Panc1 (cell line): ENCODE results near the gene CLSTN2. TPM values are rescaled to one million over a fixed set of nuclear protein-coding genes. Genes with fewer than 3 reads are reported as not detected.

ENCODE experiments used
- ATAC-seq: fragments of 200-7000 bp; cut with Tn5 transposase; 2 replicates; pipeline ENCODE4 v1.9.1; 2020; ENCODE audit warnings: mild to moderate bottlenecking, moderate library complexity
- BruUV-seq: library from RNA; stranded (reverse); fragments of 400-500 nt; replicated peaks from 2 replicates; lab custom pipeline; 2021; lab: Mats Ljungman, UMichigan
- CTCF ChIA-PET: fragments of 300-600 bp; sonication (Branson Sonifier 250); formaldehyde crosslinking; loops from one replicate; lab custom pipeline; 2022; ENCODE audit warnings: antibody characterized with exemption; lab: Charles Lee
- POLR2A ChIA-PET: fragments of 300-600 bp; sonication (Branson Sonifier 250); formaldehyde crosslinking; loops from one replicate; lab custom pipeline; 2022; ENCODE audit warnings: antibody characterized with exemption; lab: Charles Lee
- DNase-seq: peaks from one replicate; pipeline ENCODE4 v3.0.0-alpha.2; 2010; ENCODE audit warnings: low read depth, low spot score
- H3K27ac ChIP-seq: 2 replicates; pipeline ENCODE4 v1.5.1; 2011; ENCODE audit warnings: mild to moderate bottlenecking, low read length, inconsistent platforms
- H3K27me3 ChIP-seq: fragments of 200-500 bp; sonication (Bioruptor generic); 2 replicates; pipeline ENCODE4 v1.6.0; 2014; ENCODE audit warnings: low read length, inconsistent platforms; ENCODE audit not compliant: control insufficient read depth, insufficient read depth
- H3K36me3 ChIP-seq: fragments of 200-500 bp; sonication (Bioruptor generic); 2 replicates; pipeline ENCODE4 v1.5.1; 2014; ENCODE audit warnings: inconsistent platforms, mild to moderate bottlenecking, low read length, moderate library complexity; ENCODE audit not compliant: control insufficient read depth, insufficient read depth
- H3K4me1 ChIP-seq: 2 replicates; pipeline ENCODE4 v1.5.1; 2011; ENCODE audit warnings: inconsistent platforms, mild to moderate bottlenecking, low read length, moderate library complexity; ENCODE audit not compliant: control insufficient read depth, insufficient read depth
- H3K4me3 ChIP-seq, 2 experiments: 2 replicates each; pipeline ENCODE4 v1.5.1; 2011 to 2012; ENCODE audit warnings: low read depth in 2 of 2, low read length in 2 of 2, mild to moderate bottlenecking in 2 of 2, inconsistent platforms in 1 of 2, moderate library complexity in 1 of 2
- H3K9me3 ChIP-seq: fragments of 200-500 bp; sonication (Bioruptor generic); 2 replicates; pipeline ENCODE4 v1.5.1; 2014; ENCODE audit warnings: low read depth, mild to moderate bottlenecking, inconsistent platforms, low read length, moderate library complexity; ENCODE audit not compliant: control insufficient read depth, insufficient read depth
- CTCF ChIP-seq: fragments of 450-650 bp; IDR thresholded peaks from 2 replicates; pipeline ENCODE4 v1.5.1; 2017; ENCODE audit warnings: mild to moderate bottlenecking
- POLR2AphosphoS5 ChIP-seq: IDR thresholded peaks from 2 replicates; pipeline ENCODE4 v1.6.1; 2012; ENCODE audit warnings: mild to moderate bottlenecking, low read depth, low read length, moderate library complexity
- REST ChIP-seq, 2 experiments: IDR thresholded peaks; 2 replicates each; pipeline ENCODE4 v1.6.1; 2011 to 2012; ENCODE audit warnings: low read depth in 2 of 2, control low read depth in 1 of 2, low read length in 1 of 2, mild to moderate bottlenecking in 1 of 2, moderate library complexity in 1 of 2; ENCODE audit not compliant: insufficient read depth in 1 of 2
- SIN3A ChIP-seq: IDR thresholded peaks from 2 replicates; pipeline ENCODE4 v1.6.1; 2012; ENCODE audit warnings: low read depth, mild to moderate bottlenecking, low read length, moderate library complexity, borderline replicate concordance; ENCODE audit not compliant: insufficient read depth
- TCF7L2 ChIP-seq: IDR thresholded peaks from 2 replicates; pipeline ENCODE4 v1.6.1; 2011; ENCODE audit warnings: mild to moderate bottlenecking, low read depth, low read length, inconsistent platforms
- in situ Hi-C: cut with HindIII; loops from 2 replicates; pipeline ENCODE4 v1.10.0; 2016; ENCODE audit warnings: low sequenced_read_pairs, low pct_unique_long_range_greater_than_20kb
- intact Hi-C: fragments of 100-400 bp; cut with micrococcal nuclease; formaldehyde crosslinking; loops from one replicate; pipeline ENCODE4 v1.10.0; 2022; ENCODE audit not compliant: unreplicated experiment
- total RNA-seq: library from RNA; stranded (reverse); gene quantifications from one replicate; pipeline ENCODE4 v1.2.1, GENCODE V29; 2021; ENCODE audit not compliant: unreplicated experiment

The CLSTN2 gene
- total RNA-seq, 1 experiment from 2014 or later, result 0.03 TPM

GRCh38 chr3:140527156-140527555 lies 592.2 kb downstream of the CLSTN2 start:
- ATAC-seq, result no peak
- in situ Hi-C loops (no loop called here), intact Hi-C loops (no loop called here)
- TF ChIP-seq TCF7L2, result no peak
- TF ChIP-seq REST (IDR thresholded peaks at IDR 0.05; ENCODE audit: insufficient read depth in 1 of 2, low read depth in 2 of 2, low read length in 1 of 2), result no peak
- no peak for TF ChIP-seq POLR2AphosphoS5
- no TSS peak for BruUV-seq
- DNase-seq, result no peak
- Histone ChIP-seq H3K27me3 (no peaks in the 10 kb centered on the region), H3K27ac (no peak overlapping the region), H3K36me3 (no peaks in the 10 kb centered on the region), H3K4me1 (no peaks in the 10 kb centered on the region), H3K4me3 (no peak overlapping the region), H3K9me3 (no peaks in the 10 kb centered on the region)
- ChIA-PET CTCF (no interaction called here), POLR2A (no interaction called here)

GRCh38 chr3:140529096-140529495 lies 594.1 kb downstream of the CLSTN2 start:
- no peak for DNase-seq

More at GRCh38 chr3:140529096-140529495, 594.1 kb downstream of the CLSTN2 start:
- Histone ChIP-seq H3K9me3 (no peaks in the 10 kb centered on the region), H3K36me3 (no peaks in the 10 kb centered on the region), H3K4me3 (no peak overlapping the region), H3K27me3 (no peaks in the 10 kb centered on the region), H3K27ac (no peak overlapping the region), H3K4me1 (no peaks in the 10 kb centered on the region)
- no peak for ATAC-seq
- in situ Hi-C loops, result no loop called here
- ChIA-PET POLR2A (no interaction called here), CTCF (no interaction called here)
- intact Hi-C loops, result no loop called here
- TF ChIP-seq SIN3A (no peak), POLR2AphosphoS5 (no peak), TCF7L2 (no peak), CTCF (no peak), REST (IDR thresholded peaks at IDR 0.05; ENCODE audit: insufficient read depth in 1 of 2, low read depth in 2 of 2, low read length in 1 of 2) (no peak)
- BruUV-seq, result no TSS peak
